Measurements from ENCODE around the gene GRK1. TPM values are rescaled to one million over a fixed set of nuclear protein-coding genes. Genes with fewer than 3 reads are reported as not detected.

The GRK1 gene
- total RNA-seq, 1 donor, result not detected

- no peak overlapping the region for H3K4me3 ChIP-seq (ENCODE audit: low read depth, low read length)
- no peak for DNase-seq (ENCODE audit: low read depth)
- TF ChIP-seq CTCF (IDR thresholded peaks at IDR 0.05; ENCODE audit: insufficient read depth, low read depth, low read length), result no peak
These were observed 8.2 kb upstream of the GRK1 start for GRCh38 chr13:113658836-113659235.

DNA sequence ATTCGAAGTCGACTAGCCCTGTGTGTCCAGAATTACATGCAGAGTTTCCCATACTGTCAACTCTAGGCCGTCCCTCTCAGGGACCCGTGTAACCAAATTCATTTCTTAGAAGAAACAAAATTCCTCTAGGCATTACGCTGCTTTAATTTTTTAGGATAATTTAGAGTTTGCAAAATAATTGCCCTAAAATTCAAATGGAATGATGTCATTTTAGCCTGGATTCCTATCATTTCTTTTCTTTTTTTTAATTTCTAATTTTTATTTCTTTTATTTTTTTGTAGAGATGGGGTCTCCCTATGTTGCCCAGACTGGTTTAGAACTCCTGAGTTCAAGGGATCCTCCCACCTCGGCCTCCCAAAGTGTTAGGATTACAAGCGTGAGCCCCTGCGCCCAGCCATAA is 7.7 kb upstream of the GRK1 start:
- DNase-seq (ENCODE audit: low read depth), result no peak
- no peak overlapping the region for H3K4me3 ChIP-seq (ENCODE audit: low read depth, low read length)
- TF ChIP-seq CTCF (IDR thresholded peaks at IDR 0.05; ENCODE audit: insufficient read depth, low read depth, low read length), result no peak

GRCh38 chr13:113660066-113660465 is 7.0 kb upstream of the GRK1 start:
- DNase-seq (ENCODE audit: low read depth), result no peak
- TF ChIP-seq CTCF (IDR thresholded peaks at IDR 0.05; ENCODE audit: insufficient read depth, low read depth, low read length), result no peak
- no peak overlapping the region for H3K4me3 ChIP-seq (ENCODE audit: low read depth, low read length)

- no peak for DNase-seq (ENCODE audit: low read depth)
These were observed 5.5 kb upstream of the GRK1 start for GRCh38 chr13:113661509-113661908.

GRCh38 chr13:113663934-113664333 is 3.1 kb upstream of the GRK1 start:
- no peak for TF ChIP-seq CTCF (IDR thresholded peaks at IDR 0.05; ENCODE audit: insufficient read depth, low read depth, low read length)
- no peak for DNase-seq (ENCODE audit: low read depth)

More at GRCh38 chr13:113661509-113661908, 5.5 kb upstream of the GRK1 start:
- TF ChIP-seq CTCF (IDR thresholded peaks at IDR 0.05; ENCODE audit: insufficient read depth, low read depth, low read length), result no peak
- H3K4me3 ChIP-seq (ENCODE audit: low read depth, low read length), result no peak overlapping the region

DNA sequence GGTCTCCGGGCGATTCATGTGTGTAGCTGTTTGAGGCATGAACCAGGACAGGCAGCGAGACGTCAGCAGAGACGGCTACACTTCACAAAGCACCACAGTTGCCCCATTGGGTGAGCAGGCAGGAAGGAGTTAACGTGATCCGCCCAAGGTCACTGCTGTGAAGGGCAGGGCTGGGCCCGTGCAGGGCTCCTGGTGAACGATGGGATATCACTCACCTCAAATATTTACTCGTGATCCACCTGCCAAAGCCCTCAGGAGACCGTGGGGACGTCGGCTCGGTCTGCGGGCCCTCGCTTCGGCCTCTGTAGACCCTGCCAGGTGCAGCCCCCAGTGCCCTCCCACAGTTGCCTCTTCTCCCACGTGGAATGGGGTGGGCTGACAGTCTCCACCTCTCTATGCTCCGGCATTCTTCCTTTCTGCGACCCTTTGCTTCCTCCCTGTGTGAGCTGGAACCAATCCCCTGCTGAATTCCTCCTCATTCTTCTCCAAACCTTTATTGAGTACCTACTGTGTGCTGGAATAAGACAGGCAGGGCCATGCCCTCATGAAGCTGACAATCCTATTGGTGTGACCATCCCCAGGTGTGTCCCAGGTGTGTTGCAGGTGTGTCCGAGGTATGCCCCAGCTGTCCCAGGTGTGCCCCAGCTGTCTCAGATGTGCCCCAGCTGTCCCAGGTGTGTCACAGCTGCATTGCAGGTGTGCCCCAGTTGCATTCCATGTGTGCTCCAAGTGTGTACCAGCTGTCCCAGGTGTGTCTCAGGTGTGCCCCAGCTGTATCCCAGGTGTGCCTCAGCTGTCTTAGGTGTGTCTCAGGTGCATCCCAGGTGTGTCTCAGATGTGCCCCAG is 2.0 kb upstream of the GRK1 start:
- DNase-seq (ENCODE audit: low read depth), result no peak
- TF ChIP-seq CTCF (IDR thresholded peaks at IDR 0.05; ENCODE audit: insufficient read depth, low read depth, low read length), result no peak
- H3K4me3 ChIP-seq (ENCODE audit: low read depth, low read length), result no peak overlapping the region

More at GRCh38 chr13:113663934-113664333, 3.1 kb upstream of the GRK1 start:
- no peak overlapping the region for H3K4me3 ChIP-seq (ENCODE audit: low read depth, low read length)
